NCI-H69 (cell line): ENCODE data around the gene TMEM204.
"Not testable (repeated sequence)": the region's sequence is repeated elsewhere in the genome, so short reads cannot be mapped to it uniquely, and the experiment has no call there.

Experiments used
- DNase-seq: peaks from one replicate; lab custom pipeline; 2025; lab: John Stamatoyannopoulos, UW

TMEM204 gene

GRCh38 chr16:1595511-1595910 lies 62.0 kb downstream of the TMEM204 start:
- not testable (repeated sequence) for DNase-seq

- DNase-seq: no peak
Observed at GRCh38 chr16:1596516-1596915, 63.0 kb downstream of the TMEM204 start.

- no peak for DNase-seq
Observed at GRCh38 chr16:1597154-1597553, 63.7 kb downstream of the TMEM204 start.

- DNase-seq: no peak
Observed at GRCh38 chr16:1601031-1601430, 67.6 kb downstream of the TMEM204 start.

DNA sequence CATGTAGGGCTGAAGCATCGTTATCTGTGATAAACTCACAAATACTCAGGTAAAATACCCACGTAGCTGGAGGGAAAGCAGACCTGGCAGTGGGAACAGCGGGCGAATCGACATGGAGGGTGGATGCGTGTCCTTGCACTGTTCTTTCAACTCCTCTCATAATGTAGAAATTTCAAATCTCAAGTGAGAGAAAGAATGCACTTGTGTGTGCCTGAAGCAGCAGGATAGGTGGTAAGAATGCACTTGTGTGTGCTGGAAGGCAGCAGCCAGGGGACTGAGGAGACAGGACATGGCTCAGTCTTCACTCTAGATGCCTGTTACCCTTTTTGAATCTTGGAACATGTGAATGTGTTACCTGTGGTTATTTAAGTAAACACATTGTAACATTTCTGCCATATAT lies 68.0 kb downstream of the TMEM204 start:
- DNase-seq: no peak

DNA sequence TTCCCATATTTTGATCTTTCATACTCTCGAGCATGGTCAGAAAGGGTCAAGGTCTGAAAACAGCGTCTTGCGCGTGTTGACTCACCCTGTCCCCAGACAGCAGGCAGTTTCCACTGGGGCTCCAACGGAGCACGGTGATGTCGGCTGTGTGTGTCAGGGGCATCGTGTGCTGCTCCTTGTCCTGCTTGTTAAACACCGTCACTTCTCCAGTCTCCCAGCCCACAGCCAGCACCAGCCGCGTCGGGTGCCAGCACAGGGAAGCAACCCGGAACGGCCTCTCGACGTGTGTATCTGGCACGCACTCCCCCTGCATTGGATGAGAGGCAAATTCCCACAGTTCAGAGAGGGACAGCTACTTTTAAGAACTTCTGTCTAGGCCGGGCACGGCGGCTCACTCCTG lies 68.8 kb downstream of the TMEM204 start:
- DNase-seq: no peak
